Activated naive CD8-positive, alpha-beta T cell treated with anti-CD3 and anti-CD28 coated beads, Interleukin-2, amount 50 U/mL, for 24 hours (primary cell): ENCODE measurements around the gene SSTR3.
A peak's percentile ranks its signal among the peaks of the same experiment; 100 is the strongest.

Experiments used
- ATAC-seq: fragments of 150-1000 bp; cut with Tn5 transposase; one replicate; pipeline ENCODE4 v1.10.0; 2021
- DNase-seq: peaks from one replicate; pipeline ENCODE4 v3.0.0; 2021
- H3K27ac Mint-ChIP-seq: one replicate; pipeline ENCODE4 v1.8.0; 2021; ENCODE audit warnings: mild to moderate bottlenecking, mixed read lengths
- H3K27me3 Mint-ChIP-seq: one replicate; pipeline ENCODE4 v1.8.0; 2021; ENCODE audit warnings: mixed read lengths
- H3K36me3 Mint-ChIP-seq: one replicate; pipeline ENCODE4 v1.8.0; 2021; ENCODE audit warnings: low read depth, mixed read lengths
- H3K4me1 Mint-ChIP-seq: one replicate; pipeline ENCODE4 v1.8.0; 2021; ENCODE audit warnings: mixed read lengths
- H3K4me3 Mint-ChIP-seq: one replicate; pipeline ENCODE4 v1.8.0; 2021; ENCODE audit warnings: mild to moderate bottlenecking, moderate library complexity, mixed read lengths
- H3K9me3 Mint-ChIP-seq: one replicate; pipeline ENCODE4 v1.8.0; 2021; ENCODE audit warnings: mixed read lengths

The SSTR3 gene

GRCh38 chr22:37226514-37226913 lies 14.2 kb upstream of the SSTR3 start:
- no peaks in the 10 kb centered on the region for H3K27me3 Mint-ChIP-seq
- ATAC-seq (no peak), DNase-seq (no peak)
- peaks cover 90% of the 10 kb centered on the region for H3K4me1 Mint-ChIP-seq
- H3K27ac Mint-ChIP-seq = peak overlapping the region; percentile 56
- H3K4me3 Mint-ChIP-seq = no peak overlapping the region
- H3K9me3 Mint-ChIP-seq = peaks cover 2% of the 10 kb centered on the region
- H3K36me3 Mint-ChIP-seq = peaks cover 77% of the 10 kb centered on the region

- Mint-ChIP-seq H3K4me1 (peaks cover 90% of the 10 kb centered on the region), H3K9me3 (peaks cover 4% of the 10 kb centered on the region), H3K4me3 (no peak overlapping the region), H3K36me3 (peaks cover 77% of the 10 kb centered on the region), H3K27me3 (no peaks in the 10 kb centered on the region), H3K27ac (peak overlapping the region; percentile 76)
- no peak for ATAC-seq
- no peak for DNase-seq
These were observed 13.8 kb upstream of the SSTR3 start for GRCh38 chr22:37226087-37226486.

GRCh38 chr22:37225481-37225880 lies 13.2 kb upstream of the SSTR3 start:
- Mint-ChIP-seq H3K4me1 (peaks cover 90% of the 10 kb centered on the region), H3K4me3 (no peak overlapping the region), H3K9me3 (peaks cover 4% of the 10 kb centered on the region), H3K27me3 (no peaks in the 10 kb centered on the region), H3K36me3 (peaks cover 77% of the 10 kb centered on the region), H3K27ac (peak overlapping the region; percentile 76)
- ATAC-seq (no peak), DNase-seq (no peak)

GRCh38 chr22:37224757-37225420 lies 12.6 kb upstream of the SSTR3 start:
- Mint-ChIP-seq H3K27ac (peak overlapping the region; percentile 76), H3K4me3 (peak overlapping the region; percentile 4)
- no peak for DNase-seq

GRCh38 chr22:37223965-37224551 lies 11.8 kb upstream of the SSTR3 start:
- Mint-ChIP-seq H3K4me3 (peak overlapping the region; percentile 7), H3K27ac (peak overlapping the region; percentile 94), H3K9me3 (peaks cover 4% of the 10 kb centered on the region), H3K36me3 (peaks cover 70% of the 10 kb centered on the region), H3K4me1 (peaks cover 91% of the 10 kb centered on the region), H3K27me3 (no peaks in the 10 kb centered on the region)
- ATAC-seq (peak; percentile 31), DNase-seq (no peak)

More at GRCh38 chr22:37224757-37225420, 12.6 kb upstream of the SSTR3 start:
- H3K4me1 Mint-ChIP-seq = peaks cover 91% of the 10 kb centered on the region
- H3K36me3 Mint-ChIP-seq = peaks cover 77% of the 10 kb centered on the region
- ATAC-seq = no peak
- H3K9me3 Mint-ChIP-seq = peaks cover 4% of the 10 kb centered on the region
- no peaks in the 10 kb centered on the region for H3K27me3 Mint-ChIP-seq

- Mint-ChIP-seq H3K36me3 (peaks cover 55% of the 10 kb centered on the region), H3K9me3 (peaks cover 4% of the 10 kb centered on the region), H3K27ac (peak overlapping the region; percentile 94), H3K27me3 (no peaks in the 10 kb centered on the region), H3K4me3 (peak overlapping the region; percentile 40), H3K4me1 (peaks cover 89% of the 10 kb centered on the region)
- DNase-seq = no peak
- peak; percentile 30 for ATAC-seq
These were observed 10.2 kb upstream of the SSTR3 start for GRCh38 chr22:37222440-37222971.

GRCh38 chr22:37221424-37222333 lies 9.4 kb upstream of the SSTR3 start:
- no peak for ATAC-seq
- peaks cover 55% of the 10 kb centered on the region for H3K36me3 Mint-ChIP-seq
- H3K27ac Mint-ChIP-seq = peak overlapping the region; percentile 94
- no peaks in the 10 kb centered on the region for H3K27me3 Mint-ChIP-seq
- no peak for DNase-seq
- no peak overlapping the region for H3K4me3 Mint-ChIP-seq
- peaks cover 97% of the 10 kb centered on the region for H3K4me1 Mint-ChIP-seq
- H3K9me3 Mint-ChIP-seq = peaks cover 4% of the 10 kb centered on the region

GRCh38 chr22:37220543-37220981 lies 8.3 kb upstream of the SSTR3 start:
- Mint-ChIP-seq H3K9me3 (peaks cover 4% of the 10 kb centered on the region), H3K27ac (peak overlapping the region; percentile 86), H3K27me3 (no peaks in the 10 kb centered on the region), H3K4me1 (peaks cover 87% of the 10 kb centered on the region), H3K36me3 (peaks cover 44% of the 10 kb centered on the region), H3K4me3 (peak overlapping the region; percentile 72)
- ATAC-seq = no peak
- no peak for DNase-seq

GRCh38 chr22:37219533-37219932 lies 7.3 kb upstream of the SSTR3 start:
- H3K36me3 Mint-ChIP-seq = peaks cover 34% of the 10 kb centered on the region
- H3K4me1 Mint-ChIP-seq = peaks cover 77% of the 10 kb centered on the region
- peak overlapping the region; percentile 86 for H3K27ac Mint-ChIP-seq
- H3K27me3 Mint-ChIP-seq = no peaks in the 10 kb centered on the region
- ATAC-seq (peak; percentile 48), DNase-seq (no peak)
- peaks cover 4% of the 10 kb centered on the region for H3K9me3 Mint-ChIP-seq
- peak overlapping the region; percentile 72 for H3K4me3 Mint-ChIP-seq

- Mint-ChIP-seq H3K27ac (peak overlapping the region; percentile 86), H3K4me1 (peaks cover 71% of the 10 kb centered on the region), H3K27me3 (no peaks in the 10 kb centered on the region), H3K36me3 (peaks cover 27% of the 10 kb centered on the region), H3K9me3 (peaks cover 4% of the 10 kb centered on the region), H3K4me3 (peak overlapping the region; percentile 72)
- DNase-seq (no peak), ATAC-seq (peak; percentile 81)
These were observed 6.6 kb upstream of the SSTR3 start for GRCh38 chr22:37218771-37219411.

- peak; percentile 1 for ATAC-seq
- H3K27ac Mint-ChIP-seq = peak overlapping the region; percentile 86
These were observed 6.1 kb upstream of the SSTR3 start for GRCh38 chr22:37218399-37218770.

GRCh38 chr22:37215890-37216289 lies 3.6 kb upstream of the SSTR3 start:
- Mint-ChIP-seq H3K36me3 (peaks cover 3% of the 10 kb centered on the region), H3K27me3 (no peaks in the 10 kb centered on the region), H3K4me1 (peaks cover 46% of the 10 kb centered on the region), H3K9me3 (no peaks in the 10 kb centered on the region), H3K27ac (no peak overlapping the region), H3K4me3 (no peak overlapping the region)
- DNase-seq = no peak
- no peak for ATAC-seq

More at GRCh38 chr22:37218399-37218770, 6.1 kb upstream of the SSTR3 start:
- DNase-seq = no peak
- peaks cover 4% of the 10 kb centered on the region for H3K9me3 Mint-ChIP-seq
- H3K4me1 Mint-ChIP-seq = peaks cover 66% of the 10 kb centered on the region
- peak overlapping the region; percentile 72 for H3K4me3 Mint-ChIP-seq
- no peaks in the 10 kb centered on the region for H3K27me3 Mint-ChIP-seq
- peaks cover 22% of the 10 kb centered on the region for H3K36me3 Mint-ChIP-seq

- no peaks in the 10 kb centered on the region for H3K9me3 Mint-ChIP-seq
- no peak overlapping the region for H3K27ac Mint-ChIP-seq
- no peaks in the 10 kb centered on the region for H3K27me3 Mint-ChIP-seq
- no peak for DNase-seq
- no peak for ATAC-seq
- H3K4me3 Mint-ChIP-seq = no peak overlapping the region
- H3K4me1 Mint-ChIP-seq = peaks cover 34% of the 10 kb centered on the region
- no peaks in the 10 kb centered on the region for H3K36me3 Mint-ChIP-seq
These were observed 2.4 kb upstream of the SSTR3 start for GRCh38 chr22:37214731-37215030.
